Left hindlimb (tissue), 1 donor: ENCODE results near the gene ATXN7L1.

Source experiments
- DNase-seq: peaks from one replicate; pipeline ENCODE4 v3.0.0-alpha.2; 2018

Gene ATXN7L1

GRCh38 chr7:105565190-105565589 lies 311.2 kb downstream of the ATXN7L1 start:
- no peak for DNase-seq

GRCh38 chr7:105559926-105560325 lies 316.5 kb downstream of the ATXN7L1 start:
- DNase-seq, result no peak
